ENCODE measurements around the gene ADAM22.

ADAM22 gene

GRCh38 chr7:88208521-88208920 is 274.5 kb downstream of the ADAM22 start:
- Histone ChIP-seq H3K4me3 (ENCODE audit: low read length) (no peak overlapping the region), H3K9me3 (replicated peaks; ENCODE audit: insufficient read depth, low read length) (no peaks in the 10 kb centered on the region), H3K4me1 (ENCODE audit: low read length) (peaks cover 10% of the 10 kb centered on the region), H3K4me2 (ENCODE audit: low read depth, low read length) (no peak overlapping the region), H3K27me3 (replicated peaks; ENCODE audit: insufficient read depth, low read length) (no peaks in the 10 kb centered on the region), H3F3A (ENCODE audit: insufficient read depth, low read length) (no peaks in the 10 kb centered on the region), H4K20me1 (ENCODE audit: insufficient read depth, low read length) (no peaks in the 10 kb centered on the region), H3K79me2 (ENCODE audit: low read length) (no peaks in the 10 kb centered on the region), H2AFZ (ENCODE audit: low read length) (no peak overlapping the region), H3K27ac (ENCODE audit: low read length) (no peak overlapping the region), H3K9me2 (replicated peaks; ENCODE audit: insufficient read depth, low read length) (no peaks in the 10 kb centered on the region), H3K9ac (ENCODE audit: low read length) (no peak overlapping the region), H3K36me3 (replicated peaks; ENCODE audit: insufficient read depth, low read length) (no peaks in the 10 kb centered on the region; the same call in 1 of the 2 replicates)
- no peak for DNase-seq
- no peak for TF ChIP-seq EZH2phosphoT487 (IDR thresholded peaks at IDR 0.05; ENCODE audit: low read length)
- no peak for TF ChIP-seq CTCF (IDR thresholded peaks at IDR 0.05; ENCODE audit: low read length)
- TF ChIP-seq EZH2 (optimal IDR thresholded peaks at IDR 0.05; ENCODE audit: low read depth, low read length): no peak

- Histone ChIP-seq H3K9me2 (replicated peaks; ENCODE audit: insufficient read depth, low read length) (no peaks in the 10 kb centered on the region), H3K4me3 (ENCODE audit: low read length) (no peak overlapping the region), H3K9me3 (replicated peaks; ENCODE audit: insufficient read depth, low read length) (no peaks in the 10 kb centered on the region), H3K27me3 (replicated peaks; ENCODE audit: insufficient read depth, low read length) (no peaks in the 10 kb centered on the region), H3K4me2 (ENCODE audit: low read depth, low read length) (no peak overlapping the region), H3K9ac (ENCODE audit: low read length) (no peak overlapping the region), H4K20me1 (ENCODE audit: insufficient read depth, low read length) (no peaks in the 10 kb centered on the region), H2AFZ (ENCODE audit: low read length) (no peak overlapping the region), H3K79me2 (ENCODE audit: low read length) (peaks cover 15% of the 10 kb centered on the region), H3K36me3 (replicated peaks; ENCODE audit: insufficient read depth, low read length) (no peaks in the 10 kb centered on the region), H3F3A (ENCODE audit: insufficient read depth, low read length) (peaks cover 8% of the 10 kb centered on the region), H3K4me1 (ENCODE audit: low read length) (peaks cover 10% of the 10 kb centered on the region), H3K27ac (ENCODE audit: low read length) (no peak overlapping the region)
- TF ChIP-seq EZH2 (optimal IDR thresholded peaks at IDR 0.05; ENCODE audit: low read depth, low read length) (no peak), CTCF (IDR thresholded peaks at IDR 0.05; ENCODE audit: low read length) (no peak), EZH2phosphoT487 (IDR thresholded peaks at IDR 0.05; ENCODE audit: low read length) (no peak)
- DNase-seq: no peak
These were observed 278.9 kb downstream of the ADAM22 start for GRCh38 chr7:88212918-88213317.

GRCh38 chr7:88214456-88214855 is 280.4 kb downstream of the ADAM22 start:
- Histone ChIP-seq H3K9me3 (replicated peaks; ENCODE audit: insufficient read depth, low read length) (no peaks in the 10 kb centered on the region), H3K4me1 (ENCODE audit: low read length) (peaks cover 15% of the 10 kb centered on the region), H3K36me3 (replicated peaks; ENCODE audit: insufficient read depth, low read length) (no peaks in the 10 kb centered on the region), H3K4me3 (ENCODE audit: low read length) (no peak overlapping the region), H4K20me1 (ENCODE audit: insufficient read depth, low read length) (no peaks in the 10 kb centered on the region), H3K9ac (ENCODE audit: low read length) (no peak overlapping the region), H3K4me2 (ENCODE audit: low read depth, low read length) (no peak overlapping the region), H3K27ac (ENCODE audit: low read length) (no peak overlapping the region), H3F3A (ENCODE audit: insufficient read depth, low read length) (peaks cover 23% of the 10 kb centered on the region), H2AFZ (ENCODE audit: low read length) (no peak overlapping the region), H3K27me3 (replicated peaks; ENCODE audit: insufficient read depth, low read length) (no peaks in the 10 kb centered on the region), H3K79me2 (ENCODE audit: low read length) (peaks cover 15% of the 10 kb centered on the region), H3K9me2 (replicated peaks; ENCODE audit: insufficient read depth, low read length) (no peaks in the 10 kb centered on the region)
- TF ChIP-seq CTCF (IDR thresholded peaks at IDR 0.05; ENCODE audit: low read length) (no peak), EZH2phosphoT487 (IDR thresholded peaks at IDR 0.05; ENCODE audit: low read length) (no peak), EZH2 (optimal IDR thresholded peaks at IDR 0.05; ENCODE audit: low read depth, low read length) (no peak)
- no peak for DNase-seq
